GM12874 (cell line): Measurements from ENCODE around the gene PRAMEF12.

ENCODE experiments used
- TF ChIP-seq, protein P1 (sequence below): IDR thresholded peaks from 2 replicates; pipeline ENCODE4 v1.5.1; 2011; ENCODE audit warnings: low read depth, mild to moderate bottlenecking, control low read depth, low read length, moderate library complexity; ENCODE audit not compliant: insufficient read depth

Gene PRAMEF12

DNA sequence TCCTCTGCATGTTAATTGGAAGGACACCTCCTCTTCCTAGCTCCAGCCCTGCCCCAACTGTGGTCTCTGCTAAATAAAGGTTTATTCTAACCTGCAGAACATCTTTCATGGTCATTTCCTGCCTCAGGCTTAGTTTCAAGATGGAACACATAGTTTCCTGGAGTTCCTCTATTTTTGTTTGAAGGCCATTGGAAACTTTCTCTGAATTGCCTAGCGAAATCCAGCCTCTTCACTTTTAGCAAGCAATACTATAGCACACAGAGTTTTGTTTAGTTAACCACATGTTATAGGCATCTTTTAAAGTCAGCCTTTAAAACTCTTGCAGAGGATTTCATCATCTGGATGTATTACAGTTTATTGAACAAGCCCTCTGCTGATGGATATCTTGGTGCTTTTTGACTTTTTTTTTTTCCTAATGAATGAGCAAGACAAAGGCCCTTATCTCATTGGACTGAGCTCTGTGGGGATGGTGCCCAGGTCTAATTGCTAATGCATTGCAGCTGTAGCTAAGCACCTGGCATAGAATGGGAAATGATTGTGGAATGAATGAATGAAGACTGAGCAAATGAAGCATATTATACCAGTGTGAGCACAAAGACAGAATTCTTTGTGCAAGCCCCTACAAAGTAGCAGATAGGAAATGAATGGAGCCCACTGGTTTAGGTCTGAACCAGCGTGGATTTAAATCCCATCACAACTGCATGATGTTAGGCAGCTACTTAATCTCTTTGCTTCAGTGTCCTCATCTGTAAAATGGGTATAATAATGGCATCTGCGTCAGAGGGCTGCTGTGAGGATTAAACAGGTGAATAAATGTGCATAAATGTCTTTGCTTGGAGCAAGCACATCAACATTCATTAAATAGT is 28.2 kb upstream of the PRAMEF12 start:
- TF ChIP-seq, protein P1, sequence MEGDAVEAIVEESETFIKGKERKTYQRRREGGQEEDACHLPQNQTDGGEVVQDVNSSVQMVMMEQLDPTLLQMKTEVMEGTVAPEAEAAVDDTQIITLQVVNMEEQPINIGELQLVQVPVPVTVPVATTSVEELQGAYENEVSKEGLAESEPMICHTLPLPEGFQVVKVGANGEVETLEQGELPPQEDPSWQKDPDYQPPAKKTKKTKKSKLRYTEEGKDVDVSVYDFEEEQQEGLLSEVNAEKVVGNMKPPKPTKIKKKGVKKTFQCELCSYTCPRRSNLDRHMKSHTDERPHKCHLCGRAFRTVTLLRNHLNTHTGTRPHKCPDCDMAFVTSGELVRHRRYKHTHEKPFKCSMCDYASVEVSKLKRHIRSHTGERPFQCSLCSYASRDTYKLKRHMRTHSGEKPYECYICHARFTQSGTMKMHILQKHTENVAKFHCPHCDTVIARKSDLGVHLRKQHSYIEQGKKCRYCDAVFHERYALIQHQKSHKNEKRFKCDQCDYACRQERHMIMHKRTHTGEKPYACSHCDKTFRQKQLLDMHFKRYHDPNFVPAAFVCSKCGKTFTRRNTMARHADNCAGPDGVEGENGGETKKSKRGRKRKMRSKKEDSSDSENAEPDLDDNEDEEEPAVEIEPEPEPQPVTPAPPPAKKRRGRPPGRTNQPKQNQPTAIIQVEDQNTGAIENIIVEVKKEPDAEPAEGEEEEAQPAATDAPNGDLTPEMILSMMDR: no peak

DNA sequence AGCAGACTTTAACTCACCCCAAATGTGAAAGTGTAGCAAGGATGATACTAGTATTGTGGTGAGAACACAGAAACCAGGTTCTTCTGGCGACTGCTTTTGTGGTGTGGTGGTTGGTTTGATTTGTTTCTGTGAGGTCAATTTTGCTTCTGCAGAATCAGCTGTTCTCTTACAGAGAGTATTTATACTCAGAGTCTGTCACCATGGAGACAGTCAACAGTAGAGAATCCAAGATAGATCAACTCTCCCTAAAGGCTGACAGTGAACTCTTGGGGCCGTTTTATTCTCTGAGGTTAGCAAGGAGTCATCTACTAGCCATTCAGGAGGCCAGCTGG is 27.6 kb upstream of the PRAMEF12 start, which contains the start of gene CFAP107:
Gene CFAP107 (plus strand): TSS at position 209 of the 332 bp plus-strand sequence. CDS start 231 bp downstream, outside the sequence.
- TF ChIP-seq, protein P1: no peak

GRCh38 chr1:12748778-12749355 is 24.7 kb upstream of the PRAMEF12 start:
- TF ChIP-seq, protein P1: no peak

- TF ChIP-seq, protein P1: no peak
Observed at GRCh38 chr1:12754738-12755137, 18.8 kb upstream of the PRAMEF12 start.

DNA sequence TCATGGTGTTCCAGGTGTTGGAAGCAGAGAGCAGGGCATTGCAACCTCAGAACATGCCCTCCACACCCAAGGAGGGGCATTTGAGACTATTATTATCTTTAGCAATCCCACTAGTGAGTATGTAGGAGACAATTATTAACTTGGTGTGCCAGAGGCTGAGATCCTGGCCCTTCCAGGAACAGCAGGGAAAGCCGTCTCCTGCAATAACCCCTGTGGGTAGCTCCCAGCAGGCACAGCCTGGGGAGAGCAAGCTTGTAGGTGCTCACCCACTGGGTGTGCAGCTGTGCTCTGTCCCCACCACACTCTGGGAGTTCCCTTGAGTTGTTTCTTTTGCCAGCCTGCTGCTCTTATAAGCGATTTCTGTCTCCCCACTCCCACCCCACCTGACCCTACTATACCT is 17.3 kb upstream of the PRAMEF12 start:
- TF ChIP-seq, protein P1: no peak

DNA sequence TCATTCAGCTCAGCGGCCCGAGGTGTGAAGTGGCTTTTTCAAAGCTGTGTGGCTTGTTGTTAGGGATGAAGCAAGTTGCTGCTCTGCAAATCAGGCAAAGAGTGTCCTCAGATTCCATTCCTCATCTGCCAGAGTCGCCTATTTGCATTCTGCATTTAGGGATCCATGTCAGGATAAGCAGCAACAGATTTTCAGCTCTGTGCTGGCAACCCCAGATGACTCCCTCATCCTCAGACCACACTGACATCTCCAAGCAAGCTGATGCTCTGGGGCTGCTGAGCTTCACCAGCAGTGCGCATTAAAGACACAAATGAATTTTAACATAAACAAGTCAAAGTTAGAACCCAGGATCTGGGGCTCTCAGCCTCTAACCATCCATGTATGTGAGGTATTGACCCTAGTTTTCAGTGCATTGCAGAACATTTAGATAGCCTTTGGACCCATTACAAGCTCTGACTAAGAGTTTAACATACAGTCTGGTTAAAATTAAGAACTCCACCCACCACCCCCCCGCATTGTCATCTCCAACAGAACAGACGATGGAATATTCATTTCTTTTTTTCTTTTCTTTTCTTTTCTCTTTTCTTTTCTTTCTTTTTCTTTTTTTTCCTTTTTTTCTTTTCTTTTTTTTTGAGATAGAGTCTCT is 16.6 kb upstream of the PRAMEF12 start:
- TF ChIP-seq, protein P1: no peak

DNA sequence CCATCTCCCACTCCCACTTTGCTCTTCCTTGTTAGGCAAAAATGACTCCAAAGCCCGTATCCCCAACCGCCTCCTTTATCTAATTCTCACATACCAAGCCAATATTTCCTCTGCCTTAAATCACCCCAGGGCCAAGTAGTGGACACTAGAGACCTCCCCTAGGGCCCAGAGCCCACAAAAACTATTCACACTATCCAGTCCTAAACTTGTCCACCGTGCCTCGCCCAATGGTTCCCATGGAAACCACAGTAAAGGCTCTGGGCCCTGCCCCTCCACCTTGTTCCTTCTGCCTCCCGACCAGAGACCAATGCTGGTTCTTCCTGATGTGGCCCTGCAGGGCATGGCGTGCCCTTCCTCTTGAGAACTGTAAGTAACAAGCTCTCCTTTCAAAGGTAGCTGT is 15.7 kb upstream of the PRAMEF12 start:
- TF ChIP-seq, protein P1: no peak
